Left ventricle myocardium superior (tissue), 1 donor: Measurements from ENCODE around the gene SMCO4. TPM values are rescaled to one million over a fixed set of nuclear protein-coding genes. Genes with fewer than 3 reads are reported as not detected.

Experiments used
- total RNA-seq: library from RNA; stranded (reverse); fragmentation: NEBNext Ultra II Directional; extraction: Animal tissue kit (Norgen Biotek cat#: 25700); gene quantifications from one replicate; pipeline ENCODE4 v1.2.1, GENCODE V29; 2021
- donor health status: DM: no; HTN: yes; CAD: no; lungs with severe emphysema.

The SMCO4 gene
- total RNA-seq, 1 donor from 2014 or later = 50.7 TPM

Other genes starting within 250 kb of the SMCO4 start
- not detected for gene DEUP1, start 212.6 kb downstream of the SMCO4 start, total RNA-seq
- 4.2 TPM for gene CEP295, start 118.3 kb upstream of the SMCO4 start, total RNA-seq
- gene TAF1D, start 198.1 kb upstream of the SMCO4 start, total RNA-seq = 36.1 TPM
- gene C11orf54, start 198.3 kb upstream of the SMCO4 start, total RNA-seq = 36.4 TPM
- gene MED17, start 240.9 kb upstream of the SMCO4 start, total RNA-seq = 20.3 TPM